ENCODE data around the gene ZBTB40.

ZBTB40 gene

DNA sequence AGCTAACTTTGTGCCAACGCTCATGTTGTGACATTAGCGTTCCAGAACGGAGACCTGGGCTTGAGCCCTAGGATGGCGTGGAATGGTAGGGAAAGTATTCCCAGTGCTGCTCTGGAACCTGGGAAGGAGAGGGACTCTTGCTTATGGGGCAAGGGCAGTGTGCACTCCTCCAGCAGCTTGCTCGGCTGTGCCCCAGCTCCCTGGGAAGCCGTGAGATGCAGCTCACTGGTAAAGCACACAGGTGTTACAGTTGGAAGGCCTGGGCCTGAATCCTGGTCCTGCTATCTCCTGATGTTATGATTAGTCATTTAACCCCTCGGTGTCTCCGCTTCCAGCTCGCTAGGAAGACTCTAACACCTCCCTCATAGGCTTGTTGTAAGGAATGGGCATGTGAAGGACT, 69.2 kb downstream of the ZBTB40 start:
- Histone ChIP-seq H4K20me1 (ENCODE audit: insufficient read depth, low read length) (no peaks in the 10 kb centered on the region), H3K9me2 (replicated peaks; ENCODE audit: insufficient read depth, low read length) (no peaks in the 10 kb centered on the region), H3K27me3 (replicated peaks; ENCODE audit: insufficient read depth, low read length) (no peaks in the 10 kb centered on the region), H3K36me3 (replicated peaks; ENCODE audit: insufficient read depth, low read length) (0 out of 2 replicates have a peak, but pooled peaks cover 6% of the 10 kb centered on the region), H3K9me3 (replicated peaks; ENCODE audit: insufficient read depth, low read length) (no peaks in the 10 kb centered on the region), H2AFZ (ENCODE audit: low read length) (no peak overlapping the region), H3K4me2 (ENCODE audit: low read depth, low read length) (no peak overlapping the region), H3K9ac (ENCODE audit: low read length) (no peak overlapping the region), H3F3A (ENCODE audit: insufficient read depth, low read length) (no peaks in the 10 kb centered on the region), H3K27ac (ENCODE audit: low read length) (no peak overlapping the region), H3K4me1 (ENCODE audit: low read length) (no peaks in the 10 kb centered on the region), H3K4me3 (ENCODE audit: low read length) (no peak overlapping the region), H3K79me2 (ENCODE audit: low read length) (no peaks in the 10 kb centered on the region)
- no peak for TF ChIP-seq EZH2 (optimal IDR thresholded peaks at IDR 0.05; ENCODE audit: low read depth, low read length)
- TF ChIP-seq, protein P1, sequence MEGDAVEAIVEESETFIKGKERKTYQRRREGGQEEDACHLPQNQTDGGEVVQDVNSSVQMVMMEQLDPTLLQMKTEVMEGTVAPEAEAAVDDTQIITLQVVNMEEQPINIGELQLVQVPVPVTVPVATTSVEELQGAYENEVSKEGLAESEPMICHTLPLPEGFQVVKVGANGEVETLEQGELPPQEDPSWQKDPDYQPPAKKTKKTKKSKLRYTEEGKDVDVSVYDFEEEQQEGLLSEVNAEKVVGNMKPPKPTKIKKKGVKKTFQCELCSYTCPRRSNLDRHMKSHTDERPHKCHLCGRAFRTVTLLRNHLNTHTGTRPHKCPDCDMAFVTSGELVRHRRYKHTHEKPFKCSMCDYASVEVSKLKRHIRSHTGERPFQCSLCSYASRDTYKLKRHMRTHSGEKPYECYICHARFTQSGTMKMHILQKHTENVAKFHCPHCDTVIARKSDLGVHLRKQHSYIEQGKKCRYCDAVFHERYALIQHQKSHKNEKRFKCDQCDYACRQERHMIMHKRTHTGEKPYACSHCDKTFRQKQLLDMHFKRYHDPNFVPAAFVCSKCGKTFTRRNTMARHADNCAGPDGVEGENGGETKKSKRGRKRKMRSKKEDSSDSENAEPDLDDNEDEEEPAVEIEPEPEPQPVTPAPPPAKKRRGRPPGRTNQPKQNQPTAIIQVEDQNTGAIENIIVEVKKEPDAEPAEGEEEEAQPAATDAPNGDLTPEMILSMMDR (IDR thresholded peaks at IDR 0.05; ENCODE audit: low read length) = no peak
- no peak for TF ChIP-seq EZH2phosphoT487 (IDR thresholded peaks at IDR 0.05; ENCODE audit: low read length)
- DNase-seq = no peak

DNA sequence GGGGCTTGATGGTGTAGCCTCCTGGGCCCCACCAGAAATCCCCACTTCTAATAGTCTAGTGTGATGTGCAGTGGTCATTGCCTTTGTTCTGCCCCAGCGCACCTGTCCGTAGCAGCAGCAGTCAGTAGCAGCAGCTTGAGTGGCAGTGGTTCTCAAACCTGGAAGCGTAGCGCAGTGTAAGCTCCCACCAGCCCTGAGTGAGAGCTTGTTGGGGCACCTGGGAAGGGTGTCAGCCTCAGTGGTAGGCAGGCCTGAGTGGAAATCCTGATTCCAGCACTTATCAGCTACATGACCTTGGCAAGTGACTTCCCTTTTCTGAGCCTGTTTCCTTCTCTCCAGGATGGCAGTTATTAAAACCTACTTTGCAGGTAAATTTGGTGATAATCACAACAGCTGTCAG, 70.0 kb downstream of the ZBTB40 start:
- Histone ChIP-seq H3K9me3 (replicated peaks; ENCODE audit: insufficient read depth, low read length) (no peaks in the 10 kb centered on the region), H3K4me2 (ENCODE audit: low read depth, low read length) (no peak overlapping the region), H3K79me2 (ENCODE audit: low read length) (no peaks in the 10 kb centered on the region), H3K4me1 (ENCODE audit: low read length) (no peaks in the 10 kb centered on the region), H3F3A (ENCODE audit: insufficient read depth, low read length) (no peaks in the 10 kb centered on the region), H3K27me3 (replicated peaks; ENCODE audit: insufficient read depth, low read length) (no peaks in the 10 kb centered on the region), H3K36me3 (replicated peaks; ENCODE audit: insufficient read depth, low read length) (0 out of 2 replicates have a peak, but pooled peaks cover 6% of the 10 kb centered on the region), H2AFZ (ENCODE audit: low read length) (no peak overlapping the region), H4K20me1 (ENCODE audit: insufficient read depth, low read length) (no peaks in the 10 kb centered on the region), H3K27ac (ENCODE audit: low read length) (no peak overlapping the region), H3K9ac (ENCODE audit: low read length) (no peak overlapping the region), H3K9me2 (replicated peaks; ENCODE audit: insufficient read depth, low read length) (no peaks in the 10 kb centered on the region), H3K4me3 (ENCODE audit: low read length) (no peak overlapping the region)
- no peak for DNase-seq
- TF ChIP-seq EZH2 (optimal IDR thresholded peaks at IDR 0.05; ENCODE audit: low read depth, low read length) = no peak
- no peak for TF ChIP-seq EZH2phosphoT487 (IDR thresholded peaks at IDR 0.05; ENCODE audit: low read length)
- TF ChIP-seq, protein P1 (IDR thresholded peaks at IDR 0.05; ENCODE audit: low read length) = no peak

DNA sequence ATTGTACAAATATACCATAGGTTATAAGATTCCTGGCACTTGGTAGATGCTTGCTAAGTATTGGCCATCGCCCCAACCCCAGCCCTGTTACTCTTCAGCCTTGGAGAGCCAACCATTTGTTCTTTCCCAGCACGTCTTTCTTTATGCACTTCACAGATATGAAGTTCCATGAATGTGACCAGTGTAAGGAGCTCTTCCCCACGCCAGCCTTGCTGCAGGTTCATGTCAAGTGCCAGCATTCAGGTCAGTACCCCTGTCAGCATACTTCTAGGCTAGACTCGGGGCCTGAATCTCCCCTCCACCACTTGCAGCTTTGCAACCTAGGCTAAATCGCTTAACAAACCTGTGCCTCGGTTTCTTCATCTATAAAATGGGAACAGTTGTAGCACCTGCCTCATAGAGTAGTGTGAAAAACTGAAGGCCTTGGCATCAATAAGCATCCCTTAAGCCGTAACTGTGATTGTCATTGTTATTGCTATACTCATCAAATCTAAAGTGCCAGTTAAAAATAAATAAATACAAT, 70.6 kb downstream of the ZBTB40 start:
- no peak overlapping the region for H3K4me2 ChIP-seq (ENCODE audit: low read depth, low read length)
- no peaks in the 10 kb centered on the region for H3K9me2 ChIP-seq (replicated peaks; ENCODE audit: insufficient read depth, low read length)
- H3K36me3 ChIP-seq (replicated peaks; ENCODE audit: insufficient read depth, low read length) = 0 out of 2 replicates have a peak, but pooled peaks cover 6% of the 10 kb centered on the region
- H2AFZ ChIP-seq (ENCODE audit: low read length) = no peak overlapping the region
- TF ChIP-seq, protein P1 (IDR thresholded peaks at IDR 0.05; ENCODE audit: low read length) = no peak
- TF ChIP-seq EZH2phosphoT487 (IDR thresholded peaks at IDR 0.05; ENCODE audit: low read length) (no peak), EZH2 (optimal IDR thresholded peaks at IDR 0.05; ENCODE audit: low read depth, low read length) (no peak)
- no peaks in the 10 kb centered on the region for H3K79me2 ChIP-seq (ENCODE audit: low read length)
- no peaks in the 10 kb centered on the region for H4K20me1 ChIP-seq (ENCODE audit: insufficient read depth, low read length)
- no peaks in the 10 kb centered on the region for H3K4me1 ChIP-seq (ENCODE audit: low read length)
- H3K4me3 ChIP-seq (ENCODE audit: low read length) = no peak overlapping the region
- H3K9me3 ChIP-seq (replicated peaks; ENCODE audit: insufficient read depth, low read length) = no peaks in the 10 kb centered on the region
- no peak for DNase-seq
- no peak overlapping the region for H3K9ac ChIP-seq (ENCODE audit: low read length)
- H3K27ac ChIP-seq (ENCODE audit: low read length) = no peak overlapping the region
- H3F3A ChIP-seq (ENCODE audit: insufficient read depth, low read length) = no peaks in the 10 kb centered on the region
- no peaks in the 10 kb centered on the region for H3K27me3 ChIP-seq (replicated peaks; ENCODE audit: insufficient read depth, low read length)
